ENCODE data around the gene TUBB3. TPM values are rescaled to one million over a fixed set of nuclear protein-coding genes. Genes with fewer than 3 reads are reported as not detected.

The TUBB3 gene
- total and polyA plus RNA-seq, 2 donors (not counting 1 experiment from before 2014, with no cell fraction given): 0.34 to 4.4 TPM

DNA sequence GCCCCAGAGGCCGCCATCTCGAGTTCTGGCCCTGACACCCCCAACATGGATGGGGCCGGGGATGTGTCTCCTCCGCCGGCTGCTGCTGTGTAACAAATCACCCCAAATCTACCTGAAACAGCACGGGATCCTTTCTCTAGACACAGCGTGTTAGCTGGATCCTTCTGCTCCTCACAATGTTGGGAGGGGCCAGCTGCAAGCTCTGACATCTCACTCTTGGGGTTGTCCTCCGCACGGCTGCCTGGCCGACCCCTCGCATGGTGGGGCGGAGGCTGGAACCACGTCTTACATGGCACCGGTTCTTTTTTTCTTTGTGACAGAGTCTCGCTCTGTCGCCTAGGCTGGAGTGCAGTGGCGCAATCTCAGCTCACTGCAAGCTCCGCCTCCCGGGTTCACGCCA is 13.8 kb downstream of the TUBB3 start:
- Histone ChIP-seq H3K27ac (ENCODE audit: low read length in 2 of 2) (no peak overlapping the region), H3K4me2 (replicated peaks; ENCODE audit: low read depth, low read length, poor library complexity, severe bottlenecking) (no peak overlapping the region), H3K36me3 (replicated peaks in 1 of 2; ENCODE audit: control extremely low read depth in 1 of 2, control insufficient read depth in 1 of 2, extremely low read depth in 1 of 2, insufficient read depth in 2 of 2, low read length in 1 of 2) (no peaks in the 10 kb centered on the region), H2AFZ (ENCODE audit: insufficient read depth, low read depth, low read length, poor library complexity, severe bottlenecking) (no peak overlapping the region), H3K9ac (ENCODE audit: low read length) (no peak overlapping the region), H4K20me1 (ENCODE audit: control insufficient read depth, insufficient read depth, low read length, poor library complexity, severe bottlenecking) (no peaks in the 10 kb centered on the region), H3K79me2 (ENCODE audit: control insufficient read depth, insufficient read depth, low read length) (no peaks in the 10 kb centered on the region), H3K9me3 (ENCODE audit: control extremely low read depth in 1 of 3, control insufficient read depth in 2 of 3, insufficient read depth in 1 of 3, low read length in 2 of 3) (no peaks in the 10 kb centered on the region), H3K27me3 (replicated peaks in 1 of 4; ENCODE audit: control extremely low read depth in 1 of 4, control insufficient read depth in 3 of 4, insufficient read depth in 4 of 4, low read length in 3 of 4) (peaks cover 0 to 4% (median 0%) of the 10 kb centered on the region in 4 experiments), H3K4me3 (ENCODE audit: control extremely low read depth in 1 of 5, extremely low read depth in 1 of 5, insufficient read depth in 1 of 5, low read depth in 2 of 5, low read length in 4 of 5) (no peak overlapping the region), H3K4me1 (ENCODE audit: control insufficient read depth in 2 of 2, insufficient read depth in 2 of 2, low read length in 2 of 2) (no peaks in the 10 kb centered on the region)
- ChIA-PET CTCF (no interaction called here), POLR2A (no interaction called here)
- Mint-ChIP-seq H3K27ac (no peak overlapping the region), H3K4me3 (no peak overlapping the region), H3K4me1 (peaks cover 3% of the 10 kb centered on the region), H3K9me3 (ENCODE audit: insufficient read depth) (no peaks in the 10 kb centered on the region), H3K27me3 (peaks cover 12% of the 10 kb centered on the region)
- ATAC-seq (ENCODE audit: low read depth) (no peak), DNase-seq (no peak)
- 96% methylated on average over 20 of the region's 20 CpGs for WGBS (ENCODE audit: insufficient coverage)
- intact Hi-C loops (cut with micrococcal nuclease): no loop called here
- TF ChIP-seq, protein P1, sequence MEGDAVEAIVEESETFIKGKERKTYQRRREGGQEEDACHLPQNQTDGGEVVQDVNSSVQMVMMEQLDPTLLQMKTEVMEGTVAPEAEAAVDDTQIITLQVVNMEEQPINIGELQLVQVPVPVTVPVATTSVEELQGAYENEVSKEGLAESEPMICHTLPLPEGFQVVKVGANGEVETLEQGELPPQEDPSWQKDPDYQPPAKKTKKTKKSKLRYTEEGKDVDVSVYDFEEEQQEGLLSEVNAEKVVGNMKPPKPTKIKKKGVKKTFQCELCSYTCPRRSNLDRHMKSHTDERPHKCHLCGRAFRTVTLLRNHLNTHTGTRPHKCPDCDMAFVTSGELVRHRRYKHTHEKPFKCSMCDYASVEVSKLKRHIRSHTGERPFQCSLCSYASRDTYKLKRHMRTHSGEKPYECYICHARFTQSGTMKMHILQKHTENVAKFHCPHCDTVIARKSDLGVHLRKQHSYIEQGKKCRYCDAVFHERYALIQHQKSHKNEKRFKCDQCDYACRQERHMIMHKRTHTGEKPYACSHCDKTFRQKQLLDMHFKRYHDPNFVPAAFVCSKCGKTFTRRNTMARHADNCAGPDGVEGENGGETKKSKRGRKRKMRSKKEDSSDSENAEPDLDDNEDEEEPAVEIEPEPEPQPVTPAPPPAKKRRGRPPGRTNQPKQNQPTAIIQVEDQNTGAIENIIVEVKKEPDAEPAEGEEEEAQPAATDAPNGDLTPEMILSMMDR (IDR thresholded peaks at IDR 0.05): no peak
- no peak for TF ChIP-seq EZH2 (IDR thresholded peaks at IDR 0.05; ENCODE audit: borderline replicate concordance, insufficient read depth, low read depth, low read length, poor library complexity, severe bottlenecking)

DNA sequence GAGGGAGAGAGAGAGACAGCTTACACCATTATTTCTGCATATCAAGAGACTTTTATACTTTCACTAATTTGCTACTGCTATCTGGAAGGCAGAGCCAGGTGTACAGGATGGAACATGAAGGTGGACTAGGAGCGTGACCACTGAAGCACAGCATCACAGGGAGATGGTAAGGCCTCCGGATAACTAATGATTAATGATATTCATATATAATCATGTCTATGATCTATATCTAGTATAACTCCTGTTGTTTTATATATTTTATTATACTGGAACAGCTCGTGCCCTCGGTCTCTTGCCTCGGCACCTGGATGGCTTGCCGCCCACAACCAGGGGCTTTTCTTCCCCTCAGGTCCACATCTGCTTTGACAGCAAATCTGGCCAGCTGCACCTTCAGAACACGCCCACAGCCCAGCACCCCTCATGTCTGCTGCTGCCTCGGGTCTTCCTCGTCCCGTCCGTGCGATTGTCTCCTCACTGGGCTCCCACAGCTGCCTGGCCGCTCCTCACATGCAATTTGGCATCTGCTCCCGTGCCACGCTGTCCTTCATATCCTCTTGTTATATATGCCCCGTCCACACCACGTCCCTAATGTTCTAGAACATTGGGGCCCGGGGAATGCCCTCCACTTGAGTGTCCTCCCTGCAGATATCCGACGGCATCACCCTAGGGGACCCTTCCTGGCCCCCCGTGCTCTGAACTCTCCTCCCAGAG is 15.2 kb downstream of the TUBB3 start:
- WGBS (ENCODE audit: insufficient coverage): 85% methylated on average over 15 of the region's 21 CpGs
- Mint-ChIP-seq H3K4me3 (no peak overlapping the region), H3K27me3 (peaks cover 15% of the 10 kb centered on the region), H3K4me1 (no peaks in the 10 kb centered on the region), H3K27ac (no peak overlapping the region), H3K9me3 (ENCODE audit: insufficient read depth) (no peaks in the 10 kb centered on the region)
- intact Hi-C loops (cut with micrococcal nuclease): no loop called here
- no peaks in the 10 kb centered on the region for H4K20me1 ChIP-seq (ENCODE audit: control insufficient read depth, insufficient read depth, low read length, poor library complexity, severe bottlenecking)
- no peaks in the 10 kb centered on the region for H3K4me1 ChIP-seq (ENCODE audit: control insufficient read depth in 2 of 2, insufficient read depth in 2 of 2, low read length in 2 of 2)
- no peak overlapping the region for H2AFZ ChIP-seq (ENCODE audit: insufficient read depth, low read depth, low read length, poor library complexity, severe bottlenecking)
- H3K79me2 ChIP-seq (ENCODE audit: control insufficient read depth, insufficient read depth, low read length): no peaks in the 10 kb centered on the region
- ChIA-PET CTCF (no interaction called here), POLR2A (no interaction called here)
- no peak for TF ChIP-seq EZH2 (IDR thresholded peaks at IDR 0.05; ENCODE audit: borderline replicate concordance, insufficient read depth, low read depth, low read length, poor library complexity, severe bottlenecking)
- TF ChIP-seq, protein P1 (IDR thresholded peaks at IDR 0.05): no peak
- no peaks in the 10 kb centered on the region for H3K36me3 ChIP-seq (replicated peaks in 1 of 2; ENCODE audit: control extremely low read depth in 1 of 2, control insufficient read depth in 1 of 2, extremely low read depth in 1 of 2, insufficient read depth in 2 of 2, low read length in 1 of 2)
- H3K27ac ChIP-seq (ENCODE audit: low read length in 2 of 2): no peak overlapping the region
- ATAC-seq (ENCODE audit: low read depth): no peak
- H3K9me3 ChIP-seq (ENCODE audit: control extremely low read depth in 1 of 3, control insufficient read depth in 2 of 3, insufficient read depth in 1 of 3, low read length in 2 of 3): peaks cover 0 to 3% (median 0%) of the 10 kb centered on the region in 3 donors
- no peak for DNase-seq
- no peak overlapping the region for H3K4me3 ChIP-seq (ENCODE audit: control extremely low read depth in 1 of 5, extremely low read depth in 1 of 5, insufficient read depth in 1 of 5, low read depth in 2 of 5, low read length in 4 of 5)
- H3K4me2 ChIP-seq (replicated peaks; ENCODE audit: low read depth, low read length, poor library complexity, severe bottlenecking): no peak overlapping the region
- peaks cover 0 to 4% (median 2%) of the 10 kb centered on the region in 4 experiments for H3K27me3 ChIP-seq (replicated peaks in 1 of 4; ENCODE audit: control extremely low read depth in 1 of 4, control insufficient read depth in 3 of 4, insufficient read depth in 4 of 4, low read length in 3 of 4)
- H3K9ac ChIP-seq (ENCODE audit: low read length): no peak overlapping the region

Data from B cell (primary cell).